GM18868 (cell line): ENCODE data around the gene CD63.

Experiments
- ATAC-seq: cut with Tn5 transposase; IDR thresholded peaks from one replicate; pipeline ENCODE4 v1.9.1; 2021; ENCODE audit warnings: mild to moderate bottlenecking, moderate library complexity; ENCODE audit not compliant: unreplicated experiment

The CD63 gene

DNA sequence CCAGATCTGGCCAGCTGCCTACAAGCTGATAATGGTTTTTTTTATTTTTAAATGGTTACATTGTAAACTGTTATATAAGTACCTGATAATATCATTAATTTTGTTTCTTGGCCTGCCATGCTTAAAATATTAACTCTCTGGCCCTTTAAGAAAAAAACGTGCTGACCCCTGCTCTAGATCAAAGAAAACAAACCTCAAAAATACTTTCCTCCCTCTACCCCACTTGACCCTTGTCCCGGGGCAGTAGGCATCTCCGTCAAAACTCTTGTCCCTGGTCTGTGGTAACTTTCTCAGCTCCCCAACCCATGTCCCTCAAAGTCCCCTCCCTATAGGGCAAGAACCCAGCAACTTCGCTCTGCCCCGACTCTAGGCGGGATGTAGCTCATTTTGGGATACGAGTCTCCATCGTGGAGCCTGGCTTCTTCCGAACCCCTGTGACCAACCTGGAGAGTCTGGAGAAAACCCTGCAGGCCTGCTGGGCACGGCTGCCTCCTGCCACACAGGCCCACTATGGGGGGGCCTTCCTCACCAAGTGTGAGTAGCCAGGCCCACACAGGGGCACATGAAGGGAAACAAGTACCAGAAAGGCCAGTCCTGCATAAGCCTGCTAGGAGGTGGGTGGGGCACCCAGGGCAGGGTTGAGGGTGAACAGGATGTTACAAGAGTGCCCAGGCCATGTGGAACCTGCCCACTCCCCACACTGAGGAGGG lies 5.1 kb downstream of the CD63 start:
- no peak for ATAC-seq

DNA sequence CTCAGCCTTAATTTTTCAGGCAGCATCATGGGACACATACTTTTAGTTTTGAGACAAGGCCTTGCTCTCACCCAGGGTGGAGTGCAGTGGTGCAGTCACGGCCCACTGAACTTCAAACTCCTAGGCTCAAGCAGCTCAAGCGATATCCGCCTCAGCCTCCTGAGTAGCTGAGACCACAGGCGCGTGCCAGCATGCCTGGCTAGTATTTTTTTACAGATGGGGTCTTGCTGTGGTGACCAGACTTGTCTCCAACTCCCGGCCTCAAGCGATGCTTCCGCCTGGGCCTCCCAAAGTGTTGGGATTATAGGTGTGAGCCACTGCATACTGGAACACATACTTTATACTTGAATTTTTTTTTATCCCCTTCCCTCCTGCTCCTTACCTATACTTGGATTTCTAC lies 5.9 kb downstream of the CD63 start:
- ATAC-seq = no peak

DNA sequence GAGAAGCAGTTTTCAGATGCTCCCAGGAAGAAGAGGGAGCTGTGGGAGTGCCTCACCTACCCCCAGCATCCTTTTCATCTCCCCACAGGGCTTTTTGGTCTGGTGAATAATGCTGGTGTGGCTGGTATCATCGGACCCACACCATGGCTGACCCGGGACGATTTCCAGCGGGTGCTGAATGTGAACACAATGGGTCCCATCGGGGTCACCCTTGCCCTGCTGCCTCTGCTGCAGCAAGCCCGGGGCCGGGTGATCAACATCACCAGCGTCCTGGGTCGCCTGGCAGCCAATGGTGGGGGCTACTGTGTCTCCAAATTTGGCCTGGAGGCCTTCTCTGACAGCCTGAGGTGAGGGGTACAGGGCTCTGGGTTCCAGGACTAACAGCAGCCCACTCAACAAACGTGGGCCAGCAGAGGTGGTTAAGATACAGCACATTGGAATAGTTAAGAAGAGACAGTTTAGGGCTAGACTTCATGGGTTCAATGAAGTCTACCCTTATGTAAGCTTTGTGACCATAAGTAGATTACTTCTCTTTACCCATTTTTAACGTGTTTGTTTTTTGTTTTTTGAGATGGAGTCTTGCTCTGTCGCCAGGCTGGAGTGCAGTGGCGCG lies 7.1 kb downstream of the CD63 start:
- ATAC-seq = no peak

DNA sequence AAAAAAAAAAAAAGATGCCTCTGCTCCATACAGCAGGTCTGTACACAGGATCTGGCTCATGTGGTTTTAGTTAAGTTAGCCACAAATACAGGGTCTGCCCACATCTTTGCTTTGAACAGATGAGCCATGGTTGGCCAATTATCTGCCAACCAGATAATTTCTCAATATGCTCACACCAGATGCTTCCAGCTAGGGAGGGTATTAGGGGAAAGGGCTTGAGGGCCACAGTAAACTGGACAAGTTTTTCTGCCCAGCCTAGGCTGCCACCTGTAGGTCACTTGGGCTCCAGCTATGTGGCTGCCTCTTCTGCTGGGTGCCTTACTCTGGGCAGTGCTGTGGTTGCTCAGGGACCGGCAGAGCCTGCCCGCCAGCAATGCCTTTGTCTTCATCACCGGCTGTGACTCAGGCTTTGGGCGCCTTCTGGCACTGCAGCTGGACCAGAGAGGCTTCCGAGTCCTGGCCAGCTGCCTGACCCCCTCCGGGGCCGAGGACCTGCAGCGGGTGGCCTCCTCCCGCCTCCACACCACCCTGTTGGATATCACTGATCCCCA lies 7.8 kb downstream of the CD63 start:
- no peak for ATAC-seq

DNA sequence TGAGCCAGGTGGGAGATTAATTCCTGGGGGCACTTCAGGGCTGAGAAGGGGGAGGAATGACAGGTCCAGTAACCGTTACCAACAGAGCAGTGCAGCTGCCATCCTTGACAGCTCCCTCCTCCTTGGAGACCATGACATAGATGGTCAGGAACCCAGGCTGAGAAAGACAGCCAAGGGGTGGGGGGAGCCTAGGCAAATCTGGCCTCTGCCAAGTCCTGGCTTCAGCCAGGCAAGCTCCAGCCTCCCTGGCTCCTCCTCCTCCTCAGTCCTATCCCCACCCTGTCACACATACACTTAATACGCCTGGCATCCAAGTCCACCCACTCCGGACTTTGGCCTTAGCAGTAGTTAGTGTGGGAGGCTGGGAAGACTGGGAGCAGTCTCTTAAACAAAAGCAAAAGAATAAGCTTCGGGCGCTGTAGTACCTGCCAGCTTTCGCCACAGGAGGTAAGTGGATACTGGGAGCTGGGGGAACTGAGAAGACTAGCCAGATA lies 8.7 kb downstream of the CD63 start, which contains the start of gene RDH5:
RDH5 (plus strand) TSS at position 323 of the 494 bp plus-strand sequence. CDS start 792 bp downstream, outside the sequence.
- no peak for ATAC-seq

DNA sequence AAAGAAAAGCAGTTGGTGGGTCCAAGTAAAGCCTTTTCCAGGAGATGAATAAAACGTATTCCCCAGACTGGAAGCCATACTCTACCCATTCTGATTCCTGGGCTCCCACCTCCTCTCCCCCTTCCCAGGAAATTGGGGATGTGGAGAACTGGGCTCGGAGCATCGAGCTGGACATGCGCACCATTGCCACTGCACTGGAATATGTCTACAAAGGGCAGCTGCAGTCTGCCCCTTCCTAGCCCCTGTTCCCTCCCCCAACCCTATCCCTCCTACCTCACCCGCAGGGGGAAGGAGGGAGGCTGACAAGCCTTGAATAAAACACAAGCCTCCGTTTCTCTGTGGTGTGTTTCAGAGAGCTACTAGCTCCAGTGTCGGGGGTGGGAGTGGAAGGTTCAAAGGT lies 9.4 kb downstream of the CD63 start:
- no peak for ATAC-seq

DNA sequence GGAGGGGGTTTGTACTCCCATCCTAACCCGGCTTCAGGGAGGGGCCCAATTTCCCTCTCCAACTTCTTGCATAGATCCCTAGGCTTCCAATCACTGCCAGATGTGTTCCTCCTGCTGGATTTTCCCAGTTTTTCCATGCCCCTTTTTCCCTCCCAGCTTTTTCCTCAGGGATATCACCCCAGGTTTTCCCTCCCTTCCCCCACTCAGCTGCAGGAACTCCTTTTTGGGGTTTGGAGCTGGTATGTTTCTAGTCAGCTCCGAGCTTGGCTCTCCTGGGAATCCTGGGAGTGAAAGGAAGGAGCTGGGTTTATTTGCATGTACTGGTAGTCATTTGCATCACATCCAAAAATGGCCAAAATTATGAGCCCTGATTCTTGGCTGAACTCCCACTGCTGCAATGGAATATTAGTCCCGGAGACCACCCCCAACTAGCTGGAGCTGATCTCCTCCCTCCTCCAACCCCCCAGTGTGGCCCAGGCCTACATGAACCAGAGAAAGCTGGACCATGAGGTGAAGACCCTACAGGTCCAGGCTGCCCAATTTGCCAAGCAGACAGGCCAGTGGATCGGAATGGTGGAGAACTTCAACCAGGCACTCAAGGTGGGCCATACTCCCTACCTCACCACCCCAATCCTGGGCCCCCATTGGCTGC lies 10.1 kb downstream of the CD63 start:
- ATAC-seq = no peak

DNA sequence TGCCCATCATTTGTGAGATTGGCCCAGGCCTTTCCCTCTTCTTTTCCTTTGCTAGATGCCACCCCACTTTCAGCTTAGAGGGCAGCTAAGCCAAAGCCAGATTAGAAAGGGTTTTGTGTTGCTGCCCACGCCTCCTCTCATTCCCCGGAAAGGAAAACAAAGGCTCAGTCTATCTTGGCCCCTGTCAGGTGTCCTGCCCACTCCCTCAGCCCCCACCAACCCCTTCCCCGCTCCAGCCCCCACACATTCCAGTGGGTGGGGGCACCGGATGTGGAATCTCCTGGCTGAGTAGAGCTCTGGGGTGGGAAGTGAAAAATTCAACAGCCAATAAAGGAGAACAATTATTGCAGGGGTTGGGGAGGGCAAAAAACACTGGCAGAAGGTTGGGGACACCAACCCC lies 10.8 kb downstream of the CD63 start:
- no peak for ATAC-seq

DNA sequence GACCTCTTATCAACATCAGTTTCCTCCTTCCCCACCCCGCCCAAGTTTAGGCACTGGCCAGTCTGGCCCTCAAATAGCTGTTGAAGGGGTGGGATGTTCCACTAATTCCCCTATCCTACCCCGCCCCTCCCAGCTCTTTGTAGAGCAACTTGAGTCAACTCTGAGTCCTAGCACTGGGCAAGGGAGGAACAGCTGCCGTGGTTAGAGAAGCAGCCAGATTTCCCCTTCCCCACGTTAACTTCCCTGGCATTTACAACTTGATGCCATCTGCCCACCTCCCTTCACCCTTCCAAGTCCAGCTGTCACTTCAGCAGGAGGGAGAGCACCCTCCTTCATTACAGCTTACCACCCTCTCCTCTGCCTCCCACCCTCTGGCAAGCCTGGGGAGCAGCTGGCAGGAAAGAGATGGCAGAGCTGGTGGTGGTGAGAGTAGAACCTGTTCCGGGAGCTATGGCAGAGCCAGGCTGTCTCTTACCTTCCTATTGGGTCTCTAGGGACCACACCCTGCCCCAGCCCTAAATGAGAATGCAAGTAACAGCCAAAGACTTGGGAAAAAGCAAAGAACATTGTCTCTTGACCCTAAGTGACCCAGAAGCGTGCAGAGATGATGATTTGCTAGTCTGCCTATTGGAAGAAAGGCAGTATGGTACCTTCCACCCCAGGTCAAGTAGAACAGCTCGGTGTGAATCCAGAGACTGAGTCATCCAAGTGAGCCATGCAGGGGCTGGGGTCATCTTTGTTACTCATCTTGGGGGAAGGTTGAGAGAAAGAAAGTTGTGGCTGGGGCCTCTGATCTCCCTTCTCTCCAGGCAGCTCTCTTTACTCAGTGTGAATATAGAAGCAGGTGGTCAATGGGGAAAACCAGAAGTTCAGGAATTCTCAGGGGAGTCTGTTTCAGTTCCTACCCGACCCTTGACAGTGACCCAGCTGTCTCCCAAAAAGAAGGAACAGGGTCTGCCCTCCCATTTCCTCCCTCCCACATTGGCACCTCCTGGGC lies 11.5 kb downstream of the CD63 start:
- ATAC-seq = peak; percentile 34

DNA sequence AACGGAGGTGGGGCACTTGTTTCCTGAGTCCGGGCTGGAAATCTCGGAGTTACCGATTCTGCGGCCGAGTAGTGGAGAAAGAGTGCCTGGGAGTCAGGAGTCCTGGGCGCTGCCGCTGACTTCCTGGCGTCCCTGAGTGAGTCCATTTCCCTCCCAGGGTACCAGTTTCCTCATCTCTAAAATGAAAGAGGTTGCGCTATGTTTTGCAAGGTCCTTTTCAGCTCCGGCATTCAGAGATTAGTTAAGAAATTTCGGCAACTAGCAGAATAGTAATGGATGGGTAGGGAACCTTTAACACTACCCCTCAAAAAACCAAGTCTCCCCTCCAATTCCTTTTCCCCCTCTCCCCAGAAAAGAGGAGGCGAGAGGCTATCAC lies 12.2 kb downstream of the CD63 start:
- ATAC-seq = no peak

DNA sequence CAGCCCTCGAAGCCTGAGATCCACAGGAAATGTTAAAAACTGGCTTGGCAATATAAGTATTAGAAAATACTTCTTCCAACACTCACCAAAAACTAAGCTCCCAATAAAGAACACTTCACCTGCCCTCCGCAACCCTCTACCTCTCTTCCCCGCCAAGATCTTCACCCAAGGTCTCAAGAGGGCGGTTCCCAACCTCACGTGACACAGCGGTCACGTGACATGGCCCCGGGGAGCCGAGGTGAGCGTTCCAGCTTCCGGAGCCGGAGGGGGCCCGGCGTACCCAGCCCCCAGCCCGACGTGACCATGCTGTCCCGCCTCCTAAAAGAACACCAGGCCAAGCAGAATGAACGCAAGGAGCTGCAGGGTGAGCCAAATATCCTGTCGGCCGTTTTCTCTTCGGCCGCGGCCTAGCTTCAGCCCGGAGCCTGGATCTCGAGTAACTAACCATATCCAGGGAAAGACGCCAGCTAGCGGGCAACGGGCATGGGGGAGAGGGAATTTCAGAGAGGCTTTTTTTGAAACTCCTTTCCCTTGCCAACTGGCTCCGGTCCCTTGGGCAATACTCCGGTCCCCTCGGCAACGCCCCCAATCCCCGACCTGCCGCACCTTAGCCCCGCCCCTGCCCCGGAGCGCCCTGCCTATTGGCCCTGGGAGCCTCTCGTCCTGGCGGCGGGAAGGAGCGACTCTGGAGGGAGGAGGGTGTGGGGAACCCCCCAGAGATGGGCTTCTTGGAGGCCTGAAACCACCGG lies 12.8 kb downstream of the CD63 start, which contains the start of gene BLOC1S1:
BLOC1S1 (plus strand) TSS at position 214 of the 749 bp plus-strand sequence; CDS start at position 220, 6 bp downstream.
- peak; percentile 80 for ATAC-seq

DNA sequence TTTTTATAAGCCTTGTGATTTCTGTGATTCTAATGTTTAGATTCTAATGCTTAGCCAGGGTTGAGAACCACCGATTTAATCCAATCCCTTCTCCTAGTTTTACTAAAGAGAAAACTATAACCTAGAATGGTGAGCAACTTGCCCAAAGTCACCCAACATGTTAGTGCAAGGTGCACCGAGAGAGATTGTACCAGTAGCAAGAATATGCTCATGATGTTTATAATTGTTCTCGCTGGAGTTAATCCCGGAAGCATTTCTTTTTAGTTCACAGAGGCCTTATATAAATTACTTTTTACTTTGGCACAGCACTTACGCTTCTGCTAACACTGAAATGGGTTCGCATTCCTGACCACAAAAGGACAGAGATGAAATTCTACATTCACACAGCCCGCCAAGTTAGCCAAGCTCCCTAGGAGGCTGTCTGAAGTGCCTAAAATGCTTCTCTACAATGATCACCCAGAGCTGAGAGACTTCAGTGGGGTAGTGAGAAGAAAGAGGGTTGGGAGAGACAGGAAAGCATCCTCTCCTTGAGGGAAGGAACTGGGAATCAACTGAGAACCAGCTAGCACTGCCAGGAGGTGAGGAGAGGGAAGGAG lies 13.5 kb downstream of the CD63 start:
- ATAC-seq = no peak

DNA sequence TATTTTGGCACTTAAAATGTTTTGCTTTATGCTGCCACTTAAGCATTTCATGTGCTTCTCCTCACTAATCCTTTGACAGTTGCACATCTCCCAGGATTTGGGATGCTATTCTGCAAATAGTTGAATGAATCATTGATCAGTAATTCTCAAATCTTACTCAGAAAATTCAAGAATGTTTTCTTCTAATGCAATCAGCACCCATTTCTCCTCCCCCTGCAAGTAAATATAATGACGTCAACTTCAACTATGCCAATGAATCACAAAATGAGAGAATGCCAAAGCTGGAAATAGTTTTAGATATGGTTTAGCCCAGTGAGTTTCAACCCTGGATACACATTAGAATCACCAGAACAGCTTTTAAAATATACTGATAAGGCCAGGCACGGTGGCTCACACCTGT lies 15.1 kb downstream of the CD63 start:
- ATAC-seq = no peak

DNA sequence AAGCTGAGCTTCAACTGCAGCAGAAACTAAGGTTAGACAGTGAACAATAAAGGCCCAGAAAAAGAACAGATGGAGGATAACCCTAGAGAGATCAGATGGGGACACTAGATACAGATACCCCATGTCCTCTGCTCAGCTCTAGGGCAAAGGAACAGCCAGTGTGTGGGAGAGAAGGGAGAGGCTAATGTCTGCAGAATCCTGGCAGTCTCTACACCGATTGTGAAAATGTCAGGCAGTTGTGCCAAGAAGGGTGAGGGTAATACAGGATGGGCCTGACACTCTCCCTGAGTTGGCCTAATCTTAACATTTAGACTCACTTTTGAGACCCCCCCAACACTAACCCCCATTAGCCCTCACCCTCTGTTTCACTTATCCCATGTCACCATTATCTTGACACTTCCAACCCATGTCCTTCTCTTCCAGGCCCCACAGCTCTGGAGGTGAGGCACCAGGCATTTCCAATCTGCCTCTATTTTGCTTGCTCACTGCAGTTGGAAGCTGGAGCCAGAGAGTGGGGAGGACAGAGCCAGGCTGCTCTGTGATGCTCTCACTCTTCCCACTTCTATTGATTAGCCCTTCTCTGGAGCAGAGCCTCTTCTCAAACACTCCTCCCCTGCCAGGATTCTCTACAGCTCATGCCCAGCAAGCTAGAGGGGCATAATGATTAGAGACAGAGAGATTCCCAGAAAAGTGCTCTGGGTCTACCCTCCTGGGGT lies 16.0 kb downstream of the CD63 start:
- no peak for ATAC-seq

DNA sequence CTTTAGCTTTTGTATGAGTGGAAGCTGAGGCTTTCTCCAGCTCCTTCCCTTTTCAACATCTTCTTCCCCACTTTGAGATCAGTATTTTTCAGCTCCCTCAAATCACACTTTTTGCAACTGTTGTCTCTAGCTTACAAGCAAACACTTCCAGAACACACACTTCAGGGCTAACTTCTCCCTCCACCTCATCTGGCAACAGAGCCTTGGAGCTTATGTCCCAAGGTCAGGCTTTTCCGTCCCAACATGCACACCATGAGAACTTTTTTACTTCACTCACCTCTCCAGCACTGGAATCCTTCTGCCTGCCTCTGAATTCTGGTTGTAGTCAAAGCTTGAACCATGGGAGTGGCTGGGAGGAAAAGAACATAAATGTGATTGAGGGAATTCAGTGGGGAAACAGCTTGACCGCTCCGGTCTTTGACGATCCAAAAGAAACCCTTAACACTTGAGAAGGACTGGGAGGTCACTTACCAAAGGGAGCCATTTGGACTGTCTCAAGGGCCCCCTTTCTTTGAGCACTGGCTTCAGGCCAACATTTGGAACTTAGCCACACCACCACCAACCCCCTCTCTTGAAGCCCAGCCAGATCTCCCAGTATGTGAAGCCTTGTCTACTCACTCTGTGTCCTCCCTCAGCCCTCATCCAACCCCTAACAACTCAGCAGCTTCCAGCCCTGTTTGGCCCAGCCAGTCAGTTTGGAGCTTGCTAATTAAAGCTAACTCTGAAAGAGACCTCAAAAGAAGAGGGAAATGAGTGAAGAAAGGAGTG lies 16.8 kb downstream of the CD63 start:
- no peak for ATAC-seq

DNA sequence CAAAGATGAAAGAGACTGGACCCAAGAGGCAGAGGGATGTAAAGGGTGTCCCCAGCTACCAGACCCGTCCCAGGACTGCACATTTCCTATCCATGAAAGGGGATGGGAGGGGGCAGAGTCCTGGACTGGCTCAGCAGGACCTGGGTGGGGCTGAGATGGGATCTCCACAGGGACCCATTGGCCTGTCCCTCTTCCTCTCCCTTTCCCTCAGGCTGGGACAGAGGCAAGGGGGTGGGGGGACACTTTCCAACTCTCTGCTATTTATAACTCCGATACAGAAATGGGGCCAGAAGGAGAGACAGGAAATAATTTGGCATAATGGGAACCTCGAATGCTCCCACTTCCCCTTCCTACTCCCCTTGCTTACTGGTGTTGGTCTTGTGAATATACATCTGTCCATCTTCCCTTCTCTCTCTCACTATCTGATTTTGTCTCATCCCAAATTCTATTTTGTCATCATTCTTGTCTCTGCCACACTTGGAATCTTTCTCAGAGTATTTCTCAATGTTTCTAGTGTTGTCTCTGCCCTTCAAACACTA lies 20.0 kb downstream of the CD63 start:
- ATAC-seq = no peak

DNA sequence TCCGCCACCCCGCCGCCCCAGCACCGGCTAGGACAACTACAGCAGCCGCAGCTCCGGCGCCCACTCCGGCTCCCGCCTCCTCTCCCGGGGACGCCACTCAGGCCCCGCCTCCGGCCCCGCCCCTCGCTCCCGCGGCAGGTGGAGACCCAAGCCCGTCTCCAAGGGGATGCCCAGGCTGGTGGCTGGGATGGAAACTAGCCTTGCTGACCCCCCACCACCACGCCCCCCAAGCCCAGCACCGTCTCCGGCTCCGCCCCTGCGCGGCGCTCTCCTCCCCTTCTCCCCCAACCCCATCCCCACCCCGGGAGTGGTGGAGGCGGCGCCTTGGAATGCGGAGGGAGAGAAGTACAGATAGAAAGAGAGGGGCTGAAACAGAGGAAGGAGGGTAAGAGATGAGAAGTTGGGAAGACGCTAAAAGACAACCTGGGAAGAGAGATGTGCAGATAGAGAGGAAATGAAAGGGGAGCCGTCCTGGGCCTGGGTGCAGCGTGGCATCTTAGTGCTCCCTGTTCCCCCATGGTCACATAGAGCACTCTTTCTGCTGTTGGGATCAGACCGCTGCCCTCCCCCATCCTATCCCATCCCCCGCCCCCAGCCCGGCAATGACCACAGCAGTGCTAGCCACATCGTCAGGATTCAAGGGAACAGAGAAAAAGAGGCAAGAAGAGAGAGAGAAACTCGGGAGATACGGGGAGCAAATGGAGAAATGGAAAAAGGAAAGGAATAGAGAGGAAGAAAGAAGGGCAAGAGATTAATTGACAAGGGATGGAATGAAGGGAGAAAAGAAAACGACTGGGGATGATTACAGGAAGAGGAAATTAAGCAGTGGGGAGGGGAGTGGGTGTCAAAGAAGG lies 20.7 kb downstream of the CD63 start, which contains the start of gene ITGA7:
ITGA7 (minus strand) TSS at position 64 of the 854 bp plus-strand sequence. CDS start 222 bp downstream, outside the sequence.
- peak; percentile 61 for ATAC-seq
